ENCODE measurements around the gene B4GALNT2. TPM values are rescaled to one million over a fixed set of nuclear protein-coding genes. Genes with fewer than 3 reads are reported as not detected.
"Not testable (repeated sequence)": the region's sequence is repeated elsewhere in the genome, so short reads cannot be mapped to it uniquely, and the experiment has no call there.

B4GALNT2 gene
- total RNA-seq, 2 donors from 2014 or later: not detected

- no peak for DNase-seq
Observed at GRCh38 chr17:49132317-49132698, 261 bp upstream of the B4GALNT2 start.

GRCh38 chr17:49136335-49136734, 3.8 kb downstream of the B4GALNT2 start:
- TF ChIP-seq, protein P1, sequence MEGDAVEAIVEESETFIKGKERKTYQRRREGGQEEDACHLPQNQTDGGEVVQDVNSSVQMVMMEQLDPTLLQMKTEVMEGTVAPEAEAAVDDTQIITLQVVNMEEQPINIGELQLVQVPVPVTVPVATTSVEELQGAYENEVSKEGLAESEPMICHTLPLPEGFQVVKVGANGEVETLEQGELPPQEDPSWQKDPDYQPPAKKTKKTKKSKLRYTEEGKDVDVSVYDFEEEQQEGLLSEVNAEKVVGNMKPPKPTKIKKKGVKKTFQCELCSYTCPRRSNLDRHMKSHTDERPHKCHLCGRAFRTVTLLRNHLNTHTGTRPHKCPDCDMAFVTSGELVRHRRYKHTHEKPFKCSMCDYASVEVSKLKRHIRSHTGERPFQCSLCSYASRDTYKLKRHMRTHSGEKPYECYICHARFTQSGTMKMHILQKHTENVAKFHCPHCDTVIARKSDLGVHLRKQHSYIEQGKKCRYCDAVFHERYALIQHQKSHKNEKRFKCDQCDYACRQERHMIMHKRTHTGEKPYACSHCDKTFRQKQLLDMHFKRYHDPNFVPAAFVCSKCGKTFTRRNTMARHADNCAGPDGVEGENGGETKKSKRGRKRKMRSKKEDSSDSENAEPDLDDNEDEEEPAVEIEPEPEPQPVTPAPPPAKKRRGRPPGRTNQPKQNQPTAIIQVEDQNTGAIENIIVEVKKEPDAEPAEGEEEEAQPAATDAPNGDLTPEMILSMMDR (IDR thresholded peaks at IDR 0.05): no peak
- no peak for TF ChIP-seq POLR2A (IDR thresholded peaks at IDR 0.05)
- no peak for ATAC-seq
- peaks cover 12% of the 10 kb centered on the region for H3K4me1 ChIP-seq
- peaks cover 0 to 23% of the 10 kb centered on the region in 2 donors for H3K27me3 ChIP-seq
- DNase-seq: no peak
- intact Hi-C loops (cut with DNase I): no loop called here
- no peak overlapping the region for H3K4me3 ChIP-seq
- no peaks in the 10 kb centered on the region for H3K36me3 ChIP-seq (replicated peaks in 1 of 2; ENCODE audit: insufficient read depth in 1 of 2, low read depth in 2 of 2)
- 96 to 98% methylated on average over 4 of the region's 4 CpGs for WGBS, 2 donors
- H3K9me3 ChIP-seq: no peaks in the 10 kb centered on the region
- no peak overlapping the region for H3K27ac ChIP-seq

More at GRCh38 chr17:49132317-49132698, 261 bp upstream of the B4GALNT2 start:
- Histone ChIP-seq H3K4me1 (peaks cover 12% of the 10 kb centered on the region), H3K9me3 (peaks cover 0 to 6% (median 0%) of the 10 kb centered on the region in 3 donors), H3K36me3 (replicated peaks in 1 of 2; ENCODE audit: insufficient read depth in 1 of 2, low read depth in 2 of 2) (no peaks in the 10 kb centered on the region), H3K27ac (no peak overlapping the region), H3K27me3 (peaks cover 0 to 30% of the 10 kb centered on the region in 2 donors), H3K4me3 (no peak overlapping the region)
- intact Hi-C loops (cut with DNase I): no loop called here
- no peak for TF ChIP-seq POLR2A (IDR thresholded peaks at IDR 0.05)
- TF ChIP-seq, protein P1 (IDR thresholded peaks at IDR 0.05): no peak
- WGBS, 2 donors: 2 to 9% methylated on average over 12 to 22 of the region's 22 CpGs
- no peak for ATAC-seq

DNA sequence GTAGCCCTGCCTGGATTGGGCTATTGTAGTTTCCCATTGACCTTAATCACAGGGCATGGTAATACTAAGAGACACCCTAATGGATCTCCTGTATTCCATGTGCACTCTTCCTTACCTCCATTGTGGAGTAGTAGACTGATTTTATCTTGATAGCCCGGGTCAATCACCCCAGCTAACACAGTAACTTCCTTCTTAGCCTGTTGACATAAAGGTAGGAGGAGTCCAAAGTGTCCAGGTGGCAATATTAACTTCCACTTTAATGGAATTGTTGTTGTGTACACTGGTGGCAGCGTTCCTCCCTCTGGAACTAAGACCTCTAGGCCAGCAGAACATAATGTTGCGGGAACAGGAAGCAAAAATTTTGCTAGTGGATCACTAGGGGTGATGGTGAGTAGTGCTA, 13.1 kb downstream of the B4GALNT2 start:
- H3K36me3 ChIP-seq (replicated peaks in 1 of 2; ENCODE audit: insufficient read depth in 1 of 2, low read depth in 2 of 2); H3K9me3 ChIP-seq; H3K4me3 ChIP-seq; ATAC-seq; H3K27me3 ChIP-seq; H3K4me1 ChIP-seq; intact Hi-C loops (cut with DNase I); H3K27ac ChIP-seq; DNase-seq: not testable (repeated sequence)
- 46 to 55% methylated on average over 3 of the region's 3 CpGs for WGBS, 2 donors

DNA sequence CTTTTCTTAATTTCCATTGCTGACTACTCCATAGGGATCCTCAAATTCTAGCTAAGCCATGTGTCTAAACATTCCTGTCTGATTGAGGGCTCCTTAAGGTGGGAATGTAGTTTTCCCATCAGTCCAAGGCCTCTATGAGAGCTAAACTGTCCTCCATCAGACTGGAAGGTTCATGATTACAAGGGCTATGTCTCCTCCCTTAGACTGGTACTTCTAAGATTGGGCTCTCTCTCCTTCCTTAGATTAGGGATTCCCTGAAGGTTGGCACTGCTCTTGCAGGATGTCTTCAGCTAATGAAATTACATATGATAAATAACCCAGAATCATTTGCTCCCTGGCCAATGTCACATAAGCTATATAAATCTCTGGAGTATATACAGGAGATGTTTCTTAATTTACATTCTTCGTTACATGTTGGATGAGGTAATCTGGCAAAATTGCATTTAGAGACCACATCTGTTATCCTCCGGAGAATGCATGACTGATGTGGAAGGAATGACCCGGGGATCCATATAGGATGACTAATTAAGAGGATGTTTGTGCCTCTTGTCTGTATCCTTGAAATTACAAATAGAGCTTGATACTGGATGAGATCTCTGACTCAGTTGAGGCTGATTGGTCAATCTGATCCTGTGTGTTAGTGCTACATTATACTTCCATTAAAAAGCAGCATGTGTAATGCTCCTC, 14.2 kb downstream of the B4GALNT2 start:
- Histone ChIP-seq H3K27me3 (peaks cover 0 to 5% of the 10 kb centered on the region in 2 donors), H3K4me3 (no peak overlapping the region), H3K36me3 (replicated peaks in 1 of 2; ENCODE audit: insufficient read depth in 1 of 2, low read depth in 2 of 2) (no peaks in the 10 kb centered on the region), H3K9me3 (no peaks in the 10 kb centered on the region), H3K27ac (no peak overlapping the region), H3K4me1 (no peaks in the 10 kb centered on the region)
- intact Hi-C loops (cut with DNase I): no loop called here
- no peak for TF ChIP-seq POLR2A (IDR thresholded peaks at IDR 0.05)
- TF ChIP-seq, protein P1 (IDR thresholded peaks at IDR 0.05): no peak
- no peak for ATAC-seq
- whole genome bisulfite sequencing, 2 donors: 60 to 86% methylated on average over 3 of the region's 3 CpGs
- DNase-seq: no peak

- Histone ChIP-seq H3K36me3 (replicated peaks in 1 of 2; ENCODE audit: insufficient read depth in 1 of 2, low read depth in 2 of 2) (no peaks in the 10 kb centered on the region), H3K9me3 (no peaks in the 10 kb centered on the region), H3K4me1 (no peaks in the 10 kb centered on the region), H3K27me3 (peaks cover 0 to 5% of the 10 kb centered on the region in 2 donors), H3K4me3 (no peak overlapping the region), H3K27ac (no peak overlapping the region)
- intact Hi-C loops (cut with DNase I): no loop called here
- 67 to 68% methylated on average over 6 of the region's 6 CpGs for WGBS, 2 donors
- no peak for ATAC-seq
- DNase-seq: no peak
- no peak for TF ChIP-seq POLR2A (IDR thresholded peaks at IDR 0.05)
- TF ChIP-seq, protein P1 (IDR thresholded peaks at IDR 0.05): no peak
Observed at GRCh38 chr17:49148171-49148570, 15.6 kb downstream of the B4GALNT2 start.
